ENCODE data around the gene DZANK1. TPM values are rescaled to one million over a fixed set of nuclear protein-coding genes. Genes with fewer than 3 reads are reported as not detected.
"Not testable (repeated sequence)": the region's sequence is repeated elsewhere in the genome, so short reads cannot be mapped to it uniquely, and the experiment has no call there.

The DZANK1 gene
- total RNA-seq, 1 donor from 2014 or later = 0.34 TPM

DNA sequence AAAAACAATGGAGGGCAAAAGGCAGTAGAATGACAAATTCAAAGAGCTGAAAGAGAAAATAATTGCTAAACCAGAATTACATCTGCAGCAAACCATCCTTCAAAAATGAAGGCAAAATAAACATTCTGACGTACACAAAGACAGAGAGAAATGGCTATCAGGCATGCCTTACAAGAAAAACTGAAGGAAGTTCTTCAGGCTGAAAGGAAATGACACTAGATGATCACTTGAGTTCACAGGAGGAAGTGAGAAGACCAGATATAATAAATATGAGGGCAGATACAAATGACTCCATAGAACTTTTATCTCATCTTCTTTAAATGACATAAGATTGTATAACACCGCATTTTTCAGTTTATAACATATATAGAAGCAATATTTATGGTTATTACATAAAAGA is 30.0 kb downstream of the DZANK1 start:
- peak; percentile 8 for DNase-seq

DNA sequence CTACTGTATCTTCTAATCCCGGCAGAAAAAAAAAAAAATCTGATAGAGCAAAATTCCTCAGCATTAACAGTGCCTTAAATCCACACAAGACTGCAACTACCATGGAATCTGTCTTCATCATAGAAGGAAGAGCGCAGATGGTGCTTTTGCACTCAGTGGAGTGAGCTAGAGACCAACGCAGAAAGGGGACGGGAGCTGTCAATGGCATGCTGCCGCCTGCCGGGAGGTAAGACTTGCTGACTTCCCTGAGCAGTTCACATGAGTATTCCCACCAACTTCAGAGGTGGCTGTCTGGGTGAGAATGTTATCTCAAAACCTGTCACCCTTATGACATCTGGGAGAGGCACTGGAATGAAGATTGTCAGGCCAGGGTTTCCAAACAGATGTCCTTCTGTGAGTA is 35.6 kb downstream of the DZANK1 start:
- no peak for DNase-seq

DNA sequence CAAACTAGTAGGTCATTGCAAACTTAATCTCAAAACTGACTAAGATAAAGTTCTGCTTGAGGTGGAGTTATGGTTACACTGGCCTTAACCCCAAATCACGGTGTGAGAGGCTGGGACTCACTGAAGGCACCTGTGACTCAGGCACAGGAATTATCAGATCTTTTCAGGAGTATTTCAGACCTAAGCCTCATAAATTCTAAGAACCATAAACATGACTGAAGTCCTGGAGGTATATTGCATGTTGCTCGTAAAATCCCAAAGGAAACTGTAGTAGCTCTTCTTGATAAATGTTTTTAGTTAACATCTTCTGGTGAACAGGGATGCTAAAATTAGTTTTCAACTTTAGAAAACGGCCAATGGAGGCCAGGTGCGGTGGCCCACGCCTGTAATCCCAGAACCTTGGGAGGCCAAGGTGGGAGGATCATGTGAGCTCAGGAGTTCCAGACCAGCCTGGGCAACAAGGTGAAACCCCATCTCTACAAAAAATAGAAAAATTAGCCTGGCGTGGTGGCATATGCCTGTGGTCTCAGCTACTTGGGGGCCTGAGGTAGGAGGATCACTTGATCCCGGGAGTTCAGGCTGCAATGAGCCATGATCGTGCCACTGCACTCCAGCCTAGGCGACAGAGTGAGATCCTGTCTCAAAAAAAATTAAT is 36.5 kb downstream of the DZANK1 start:
- no peak for DNase-seq

DNA sequence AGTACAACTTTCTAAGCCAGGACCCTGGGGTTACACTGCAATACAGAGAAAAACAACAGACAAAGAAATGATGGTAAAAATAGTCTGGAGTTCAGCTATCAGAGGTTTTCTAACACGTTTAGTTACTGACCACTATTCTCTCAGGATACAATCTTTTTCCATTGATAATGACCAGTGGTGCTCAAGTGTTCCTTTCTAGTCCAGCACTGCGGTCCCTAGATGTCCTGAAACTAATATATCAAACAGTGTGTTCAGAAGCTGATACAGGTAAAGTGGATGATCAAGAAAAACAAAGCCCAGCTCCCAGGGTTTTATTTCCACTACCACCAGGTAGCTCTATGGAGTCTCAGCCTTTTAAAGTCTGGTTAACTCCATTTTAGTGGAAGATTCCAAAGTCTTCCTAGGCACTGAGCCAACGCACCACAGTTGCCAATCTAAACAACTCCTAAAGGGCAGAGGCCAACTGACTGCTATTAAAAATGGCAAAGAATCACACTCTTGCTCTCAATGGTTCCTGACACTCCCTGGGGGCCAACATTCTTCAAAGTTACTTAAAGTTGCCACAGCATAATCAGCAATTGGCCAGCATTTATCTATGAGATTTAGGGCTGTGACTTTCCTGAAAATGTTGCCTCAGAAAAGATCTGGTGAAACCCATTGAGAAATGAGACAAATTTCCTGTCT is 38.2 kb downstream of the DZANK1 start:
- peak; percentile 71 for DNase-seq

DNA sequence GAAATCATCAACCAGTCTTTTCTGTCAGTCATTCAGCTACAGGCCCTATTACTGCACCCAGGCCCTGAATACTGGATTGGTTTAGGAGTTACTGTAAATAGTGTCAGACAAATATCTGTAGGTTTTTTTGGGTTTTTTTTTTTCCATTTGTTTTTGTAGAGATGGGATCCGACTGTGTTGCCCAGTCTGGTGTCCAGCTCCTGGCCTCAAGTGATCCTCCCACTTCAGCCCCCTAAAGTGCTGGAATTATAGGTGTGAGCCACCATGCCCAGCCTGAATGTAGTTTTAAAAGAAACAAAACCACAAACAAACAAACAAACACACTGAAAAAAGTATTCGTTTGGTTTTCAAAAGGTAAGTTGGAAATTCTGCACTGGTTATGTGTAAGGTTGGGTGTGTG is 39.6 kb downstream of the DZANK1 start:
- DNase-seq = no peak

DNA sequence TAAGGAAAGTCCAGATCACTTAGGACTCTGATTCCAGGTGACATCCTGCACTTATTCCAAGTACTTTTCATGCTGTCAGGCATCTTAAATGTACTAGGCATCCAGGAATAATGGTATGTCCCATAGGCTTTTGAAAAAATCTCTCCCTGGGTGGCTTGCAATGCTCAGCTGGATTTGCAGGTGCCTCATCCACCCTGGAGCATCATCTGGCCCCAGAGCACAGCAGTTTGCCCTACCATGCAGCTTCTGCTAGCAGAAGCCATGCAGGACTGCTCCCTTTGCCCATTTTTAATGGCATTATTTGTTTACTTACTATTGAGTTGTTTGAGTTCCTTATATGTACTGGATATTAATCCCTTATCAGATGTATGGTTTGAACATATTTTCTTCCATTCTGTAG is 45.2 kb downstream of the DZANK1 start:
- no peak for DNase-seq

DNA sequence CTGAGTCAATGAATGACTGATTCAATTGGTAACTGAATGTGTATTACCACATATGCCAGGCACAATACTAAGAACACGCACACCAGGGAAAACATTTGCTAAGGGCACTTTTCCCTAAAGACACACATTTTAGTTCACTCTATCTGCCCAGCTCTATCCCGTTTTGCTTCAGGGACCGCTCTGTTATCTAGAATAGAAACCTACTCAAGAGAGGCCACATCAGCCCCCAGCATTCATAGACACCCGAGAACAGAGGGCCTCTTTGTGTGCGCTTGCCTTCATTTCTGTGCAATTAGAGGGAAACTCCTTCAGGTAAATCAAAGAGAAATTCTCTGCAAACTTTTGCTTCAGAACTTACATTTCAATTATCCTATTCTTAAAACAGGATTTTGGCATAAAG is 50.3 kb downstream of the DZANK1 start:
- DNase-seq = no peak

DNA sequence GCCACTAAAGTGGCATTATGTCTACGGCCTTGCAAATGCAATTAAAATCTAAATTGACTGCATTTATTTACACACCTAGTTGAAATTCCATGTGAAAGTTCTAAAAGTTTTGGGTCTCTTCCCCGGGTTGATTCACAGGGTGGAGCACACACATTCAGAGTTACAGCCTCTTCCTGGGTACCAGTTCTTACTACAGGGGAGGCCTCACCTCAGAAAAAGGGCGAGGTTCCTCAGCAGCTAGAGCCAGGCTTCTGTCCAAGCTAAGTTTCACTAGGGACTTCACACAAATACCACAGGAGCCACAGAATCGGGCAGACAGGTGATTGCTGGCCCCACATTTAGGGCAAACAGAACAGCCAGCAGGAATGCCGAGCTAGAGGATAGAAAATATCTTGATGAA is 52.7 kb downstream of the DZANK1 start:
- no peak for DNase-seq

DNA sequence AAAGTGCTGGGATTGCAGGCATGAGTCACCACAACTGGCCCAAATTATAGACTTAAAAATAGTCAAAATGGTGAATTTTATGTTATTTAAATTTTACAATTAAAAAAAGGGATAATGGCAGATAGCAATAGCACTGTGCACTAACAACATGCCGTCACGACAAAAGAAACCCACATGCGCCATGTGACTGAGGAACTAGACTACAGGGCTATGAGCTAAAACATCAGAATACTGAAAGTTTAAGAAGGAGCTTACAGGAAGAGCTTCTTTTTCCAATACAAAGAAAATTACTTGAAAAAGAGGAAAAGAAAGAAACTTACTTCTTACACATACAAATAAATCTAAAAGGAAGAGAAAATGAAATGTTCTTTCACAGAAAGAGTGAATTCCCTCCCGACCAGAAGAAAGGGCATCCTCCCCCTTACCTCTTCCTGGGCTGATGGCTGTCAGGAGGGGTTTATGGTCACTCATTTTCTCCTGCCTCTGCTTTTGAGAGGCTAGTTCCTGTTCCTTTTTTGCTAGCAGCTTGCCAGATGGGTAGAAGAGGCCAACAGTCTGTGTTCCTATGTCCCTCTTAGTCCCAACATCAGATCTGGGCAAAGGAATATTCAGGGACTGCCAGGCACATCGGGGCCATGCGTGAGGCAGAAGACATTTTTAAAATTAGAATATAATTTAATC is 54.5 kb downstream of the DZANK1 start:
- no peak for DNase-seq

DNA sequence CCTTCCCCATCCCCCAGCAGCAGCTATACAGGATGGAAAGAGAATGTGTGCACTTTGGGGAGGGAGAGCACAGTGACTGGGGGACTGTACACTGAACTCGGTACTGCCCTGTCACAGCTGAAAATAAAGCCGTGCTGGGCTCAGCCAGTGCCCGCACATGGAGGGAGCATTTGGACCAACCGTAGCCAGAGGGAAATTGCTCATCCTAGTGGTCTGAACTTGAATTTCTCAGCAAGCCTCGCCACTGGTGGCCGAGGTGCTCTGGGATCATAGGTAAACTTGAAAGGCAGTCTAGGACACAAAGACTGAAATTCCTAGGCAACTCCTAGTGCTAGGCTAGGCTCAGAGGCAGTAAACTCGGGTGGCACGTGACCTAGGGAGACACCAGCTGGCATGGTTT is 61.0 kb downstream of the DZANK1 start:
- no peak for DNase-seq

DNA sequence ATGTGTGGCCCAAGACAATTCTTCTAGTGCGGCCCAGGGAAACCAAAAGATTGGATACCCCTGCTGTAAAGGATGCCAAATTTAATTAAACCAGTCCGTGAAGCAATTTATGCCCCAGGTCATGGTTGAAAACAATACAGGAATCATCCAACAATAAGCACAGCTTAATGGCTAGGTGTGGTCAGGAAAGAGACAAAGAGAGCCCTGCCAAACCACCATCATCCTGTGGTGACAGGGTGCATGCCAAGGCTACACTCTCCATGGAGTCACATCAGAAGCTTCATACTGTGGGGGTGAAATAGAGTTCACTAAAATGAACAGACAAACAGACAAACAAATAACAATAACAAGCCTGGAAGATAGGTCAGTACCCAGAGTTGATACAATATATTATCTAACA is 62.7 kb downstream of the DZANK1 start:
- DNase-seq = no peak

DNA sequence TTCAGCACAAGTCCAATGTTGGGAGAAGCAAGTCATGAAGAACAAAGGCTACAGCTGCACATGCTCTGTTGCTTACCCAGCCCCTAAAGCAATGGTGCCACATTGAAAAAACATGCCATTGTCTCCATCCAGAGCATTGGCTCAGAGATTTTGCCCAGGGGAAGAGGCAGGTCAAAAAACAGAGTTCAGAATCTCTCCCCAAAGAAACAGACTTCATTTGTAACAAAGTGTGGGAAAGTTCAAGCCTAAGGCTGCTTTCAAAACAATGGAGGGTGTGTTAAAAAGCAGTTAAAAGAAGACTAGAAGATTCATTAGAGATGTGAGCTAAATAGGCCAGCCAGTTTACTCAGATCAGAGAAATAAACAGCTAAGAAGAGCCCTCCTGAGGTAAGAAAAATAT is 63.6 kb downstream of the DZANK1 start:
- no peak for DNase-seq

DNA sequence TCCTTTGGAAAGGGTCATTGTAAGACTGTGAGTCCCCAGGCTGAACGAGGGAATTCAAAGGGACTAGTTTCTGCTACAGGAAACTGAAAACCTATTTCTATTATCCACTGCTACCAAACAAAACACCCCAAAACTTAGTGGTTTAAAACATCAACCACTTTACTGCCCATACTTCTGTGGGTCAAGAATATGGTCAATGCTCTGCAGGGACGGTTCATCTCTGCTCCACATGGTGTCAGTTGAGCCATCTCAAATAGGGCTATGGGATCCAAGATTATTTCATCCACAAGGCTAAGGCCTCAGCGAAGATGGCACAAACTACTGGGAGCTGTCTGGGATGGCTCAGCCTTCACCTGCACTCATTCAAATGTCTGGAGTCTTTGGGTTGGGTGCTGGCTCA is 65.5 kb downstream of the DZANK1 start:
- no peak for DNase-seq

DNA sequence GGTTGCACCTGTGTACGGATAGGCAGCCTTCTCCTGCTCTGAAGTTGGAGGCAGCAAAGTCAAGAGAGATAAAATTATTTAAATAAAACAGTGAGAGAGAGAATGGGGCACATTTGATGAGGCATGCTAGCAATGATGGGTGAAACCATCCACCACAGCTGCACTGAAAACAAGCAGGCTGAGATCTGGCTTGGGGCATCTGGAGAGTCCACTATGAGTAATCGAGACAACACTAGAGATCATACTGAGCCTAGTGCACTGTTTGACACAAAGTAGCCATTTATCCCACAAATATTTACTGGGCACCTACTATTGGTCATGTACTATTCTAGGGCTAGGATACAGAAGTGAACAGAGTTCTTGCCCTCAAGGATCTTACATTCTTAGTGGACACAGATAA is 66.4 kb downstream of the DZANK1 start:
- DNase-seq = no peak

DNA sequence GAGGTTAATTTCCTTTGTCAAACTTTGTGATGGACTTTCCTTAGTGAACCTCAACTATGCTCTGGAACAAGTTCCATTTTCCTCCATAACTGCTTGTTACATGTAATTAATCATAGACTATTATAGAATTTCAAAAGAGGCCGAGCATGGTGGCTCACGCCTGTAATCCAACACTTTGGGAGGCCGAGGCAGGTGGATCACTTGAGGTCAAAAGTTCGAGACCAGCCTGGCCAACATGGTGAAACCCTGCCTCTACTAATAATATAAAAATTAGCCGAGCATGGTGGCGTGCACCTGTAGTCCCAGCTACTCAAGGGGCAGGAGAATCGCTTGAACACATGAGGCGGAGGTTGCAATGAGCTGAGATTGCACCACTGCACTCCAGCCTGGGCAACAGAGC is 68.1 kb downstream of the DZANK1 start:
- not testable (repeated sequence) for DNase-seq

DNA sequence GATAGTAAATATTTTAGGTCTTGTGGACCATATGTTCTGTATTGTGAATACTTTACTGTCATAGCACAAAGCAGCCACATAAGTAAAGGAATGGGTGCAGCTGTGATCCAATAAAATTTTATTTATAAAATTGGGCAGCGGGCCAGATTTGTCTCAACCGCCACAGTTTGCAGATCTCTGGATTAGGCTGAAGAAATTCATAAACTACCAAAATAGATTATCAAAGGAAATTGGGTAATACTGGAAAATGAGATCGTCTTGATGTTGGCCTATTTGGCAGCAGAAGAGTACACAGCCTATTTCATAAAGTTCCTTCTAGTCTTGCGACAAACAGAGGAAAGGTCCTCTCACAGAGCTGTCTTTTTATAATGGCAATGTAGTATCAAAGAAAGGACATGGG is 69.8 kb downstream of the DZANK1 start:
- DNase-seq = no peak

DNA sequence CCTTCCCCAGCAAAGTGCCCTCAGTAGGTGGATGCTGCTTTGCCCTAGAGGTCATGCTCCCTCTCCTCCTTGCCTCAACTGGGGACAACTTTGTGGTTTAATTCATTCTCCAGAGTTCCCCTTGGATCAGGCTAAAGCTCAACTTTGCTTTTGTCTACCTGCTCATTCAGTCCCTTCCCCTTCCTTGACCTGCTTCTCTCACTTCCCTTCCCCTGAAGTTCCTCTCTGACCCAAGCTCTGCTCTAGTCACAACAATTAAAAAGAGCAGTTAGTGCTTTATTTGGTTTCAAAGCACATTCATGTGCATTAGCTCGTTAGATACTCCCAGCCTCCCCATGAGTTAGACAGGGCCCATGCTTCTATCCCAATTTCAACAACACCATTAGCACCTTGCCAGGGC is 71.3 kb downstream of the DZANK1 start:
- DNase-seq = no peak

DNA sequence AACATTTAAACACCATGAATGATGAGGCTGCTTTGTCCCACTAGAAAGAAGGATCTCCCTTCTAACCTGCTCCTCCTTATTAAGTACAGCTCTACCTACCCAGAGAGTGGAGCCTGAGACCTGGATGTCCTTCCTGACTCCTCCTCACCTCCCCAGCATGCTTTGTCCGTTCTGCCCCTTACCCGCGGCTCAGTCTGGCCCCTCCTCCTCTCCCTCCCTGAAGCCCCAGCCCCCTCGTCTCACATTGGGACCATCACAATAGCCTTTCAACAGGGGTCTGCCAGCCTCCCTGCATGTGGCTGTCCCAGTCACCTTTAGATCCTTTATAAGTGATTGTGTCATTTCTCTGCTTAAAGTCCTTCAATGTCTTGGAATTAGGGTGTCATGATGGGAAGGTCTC is 72.5 kb downstream of the DZANK1 start:
- no peak for DNase-seq

DNA sequence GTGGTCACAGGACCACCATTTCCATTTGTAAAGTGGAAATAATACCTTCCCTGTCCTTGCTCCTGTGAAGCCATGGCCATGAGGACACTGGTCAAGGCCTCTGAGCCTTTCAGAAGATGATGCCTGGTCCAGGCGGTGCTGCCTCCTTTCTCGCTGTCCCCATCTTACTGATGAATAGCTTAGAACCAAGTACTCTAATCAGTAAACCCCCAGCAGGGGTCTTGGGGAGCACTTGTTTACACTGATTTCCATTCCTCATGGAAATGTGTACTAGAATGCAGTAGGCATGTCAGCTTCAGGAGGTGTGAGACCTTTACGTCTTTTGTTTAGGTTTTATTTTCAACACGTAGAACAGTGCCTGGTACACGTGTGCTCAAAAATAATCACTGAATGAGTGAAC is 75.1 kb downstream of the DZANK1 start:
- no peak for DNase-seq

DNA sequence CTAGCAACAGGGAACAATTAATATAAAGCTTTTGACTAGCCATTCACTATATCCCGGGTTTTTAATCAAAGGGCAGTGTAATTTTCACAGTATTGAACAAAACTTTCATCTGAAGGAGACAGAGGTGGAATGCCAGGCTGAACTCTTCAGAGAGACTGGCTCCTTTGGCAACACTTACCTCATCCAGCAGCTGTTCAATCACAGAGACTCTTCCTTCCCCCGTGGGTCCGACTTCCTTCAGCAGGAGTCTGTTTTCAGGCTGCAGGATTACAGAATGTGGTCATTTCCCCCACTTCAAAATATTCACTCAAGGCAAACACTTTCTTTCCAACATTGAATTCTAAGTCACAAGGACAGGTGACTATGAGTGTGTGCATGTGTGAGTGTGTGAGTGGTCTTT is 76.6 kb downstream of the DZANK1 start:
- peak; percentile 63 for DNase-seq

DNA sequence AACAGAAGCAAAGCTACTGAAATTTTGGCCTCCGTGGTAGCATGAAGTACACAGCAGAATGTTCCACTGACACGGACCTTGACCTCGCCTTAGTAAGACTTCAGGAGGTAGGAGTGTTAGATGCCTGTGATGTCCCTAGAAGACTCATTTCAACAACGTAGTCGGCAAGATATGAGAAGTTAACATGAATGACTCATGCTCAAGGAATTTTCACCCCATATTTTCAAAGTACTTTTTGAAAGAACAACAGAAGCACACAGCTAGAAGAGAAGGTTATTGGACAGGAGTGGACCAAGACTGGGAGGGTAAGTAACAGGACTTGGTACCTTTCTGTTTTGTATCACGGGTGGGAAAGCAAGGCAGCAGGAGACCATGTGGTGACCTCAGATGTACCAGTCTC is 78.0 kb downstream of the DZANK1 start:
- peak; percentile 47 for DNase-seq

DNA sequence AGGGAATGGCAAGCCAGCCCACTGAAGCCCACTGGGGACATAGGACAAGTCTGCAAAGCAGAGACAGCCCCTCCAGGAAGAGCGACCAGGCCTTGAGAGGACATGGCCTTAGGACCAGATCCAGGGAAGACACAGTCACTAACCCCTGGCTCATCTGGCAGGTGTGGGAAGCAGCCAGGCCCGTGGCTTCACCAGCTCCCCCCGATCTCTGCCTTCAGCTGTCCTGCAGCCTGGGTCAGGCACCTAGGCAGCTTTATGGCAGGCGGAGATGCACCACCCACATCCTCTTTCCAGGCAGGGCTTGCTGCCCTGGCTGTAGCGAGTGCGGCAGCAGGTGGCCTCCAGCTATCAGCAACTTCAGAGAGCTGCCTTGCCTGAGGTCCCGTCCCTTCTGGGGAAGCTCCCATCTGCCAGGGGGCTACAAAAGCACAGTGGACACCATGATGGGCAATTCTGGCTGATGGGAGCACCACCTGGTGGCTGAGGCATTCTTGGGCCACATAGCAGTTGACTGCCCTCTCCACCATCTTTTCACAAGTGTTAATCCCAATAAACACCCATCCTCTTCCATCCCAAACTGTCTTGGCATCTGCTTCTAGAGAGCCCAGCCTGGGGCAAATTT is 85.8 kb downstream of the DZANK1 start:
- DNase-seq = no peak

DNA sequence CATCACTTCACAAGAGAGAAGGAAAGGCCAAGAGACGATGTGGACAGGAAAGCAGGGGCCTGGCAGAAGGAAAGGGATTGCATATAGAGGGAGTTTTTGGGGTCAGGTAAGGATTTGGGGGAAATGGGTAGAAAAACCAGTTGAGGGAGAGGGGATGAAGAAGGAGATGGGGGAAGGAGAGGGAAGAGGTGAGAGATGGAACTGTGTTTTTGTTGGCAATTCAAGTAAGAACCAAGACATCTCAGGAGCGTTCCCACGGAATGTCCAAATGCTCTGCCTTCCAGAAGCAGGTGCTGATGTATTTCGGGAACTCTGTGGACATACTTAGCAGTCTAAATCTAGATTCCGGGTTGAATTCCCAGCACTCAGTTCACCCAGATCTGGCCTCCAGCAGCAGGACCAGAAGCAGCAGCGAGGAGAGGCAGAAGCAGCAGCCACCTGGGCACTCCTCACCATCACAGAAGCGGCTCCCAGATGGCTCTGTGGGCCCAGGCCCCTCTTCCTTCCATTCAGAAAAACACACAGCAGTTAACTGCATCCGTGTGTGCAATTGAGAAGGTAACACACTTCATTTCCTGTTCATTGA is 88.8 kb downstream of the DZANK1 start:
- DNase-seq = no peak
